ENCODE measurements around the gene SEMA3F.

The SEMA3F gene

DNA sequence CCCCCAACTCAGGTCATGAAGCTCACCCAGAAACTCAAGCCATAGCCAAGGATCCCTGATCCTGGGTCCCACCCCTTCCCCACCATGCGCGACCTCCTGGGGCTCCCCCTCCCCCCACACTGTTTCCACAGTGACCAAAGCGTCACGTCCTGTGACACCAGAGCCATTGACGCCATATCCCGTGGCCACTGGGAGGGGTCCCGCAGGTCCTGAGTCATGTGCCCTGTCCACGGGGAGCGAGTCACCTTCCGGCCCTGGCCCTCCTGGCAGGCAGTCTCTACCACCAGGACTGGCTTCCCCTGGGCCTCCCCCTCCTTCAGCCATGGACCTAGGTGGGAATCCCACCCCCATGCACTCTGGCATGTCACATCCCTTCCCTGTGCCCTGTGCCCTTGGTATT, 15.6 kb downstream of the SEMA3F start:
- DNase-seq (ENCODE audit: low read depth, low spot score) = peak; percentile 77

DNA sequence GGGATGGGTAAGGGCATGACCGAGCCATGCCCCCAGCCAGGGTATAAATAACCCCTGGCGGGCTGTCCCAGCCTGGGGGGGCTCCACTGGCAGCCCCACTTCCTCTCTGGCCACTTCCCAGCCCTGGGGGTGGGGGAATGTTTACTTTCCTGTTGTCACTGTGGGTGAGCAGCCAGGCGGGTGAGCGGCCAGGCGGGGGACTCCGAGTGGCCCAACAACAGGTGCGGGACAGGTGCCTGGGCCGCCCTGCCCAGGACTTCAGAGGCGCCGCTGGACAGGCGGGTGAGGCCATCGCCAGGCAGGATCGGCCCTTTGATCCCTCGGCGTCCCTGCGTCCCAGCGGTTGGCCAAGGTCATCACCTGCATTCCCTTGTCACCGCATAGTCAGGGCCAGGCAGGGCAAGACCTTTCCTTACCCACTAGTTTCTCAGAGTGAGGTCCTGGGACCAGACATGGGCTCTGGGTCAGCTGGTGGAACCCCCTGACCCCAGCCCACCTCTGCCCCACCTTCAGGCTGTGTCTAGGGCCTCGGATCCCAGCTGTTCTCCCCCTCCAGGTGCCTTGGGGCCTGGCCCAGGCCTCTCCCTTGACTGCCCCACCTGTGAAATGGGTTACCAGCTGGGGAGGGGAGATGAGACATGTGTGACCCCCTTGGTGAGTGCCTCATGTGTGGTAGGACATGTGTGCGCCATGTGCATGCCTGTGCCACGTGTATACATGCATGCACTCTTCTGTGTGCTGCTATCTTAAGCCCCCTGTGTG, 16.6 kb downstream of the SEMA3F start:
- DNase-seq (ENCODE audit: low read depth, low spot score) = no peak

GRCh38 chr3:50172626-50173220, 17.6 kb downstream of the SEMA3F start:
- no peak for DNase-seq (ENCODE audit: low read depth, low spot score)

GRCh38 chr3:50173685-50174516, 18.8 kb downstream of the SEMA3F start:
- DNase-seq (ENCODE audit: low read depth, low spot score) = no peak

GRCh38 chr3:50174517-50174895, 19.4 kb downstream of the SEMA3F start:
- DNase-seq (ENCODE audit: low read depth, low spot score) = no peak

DNA sequence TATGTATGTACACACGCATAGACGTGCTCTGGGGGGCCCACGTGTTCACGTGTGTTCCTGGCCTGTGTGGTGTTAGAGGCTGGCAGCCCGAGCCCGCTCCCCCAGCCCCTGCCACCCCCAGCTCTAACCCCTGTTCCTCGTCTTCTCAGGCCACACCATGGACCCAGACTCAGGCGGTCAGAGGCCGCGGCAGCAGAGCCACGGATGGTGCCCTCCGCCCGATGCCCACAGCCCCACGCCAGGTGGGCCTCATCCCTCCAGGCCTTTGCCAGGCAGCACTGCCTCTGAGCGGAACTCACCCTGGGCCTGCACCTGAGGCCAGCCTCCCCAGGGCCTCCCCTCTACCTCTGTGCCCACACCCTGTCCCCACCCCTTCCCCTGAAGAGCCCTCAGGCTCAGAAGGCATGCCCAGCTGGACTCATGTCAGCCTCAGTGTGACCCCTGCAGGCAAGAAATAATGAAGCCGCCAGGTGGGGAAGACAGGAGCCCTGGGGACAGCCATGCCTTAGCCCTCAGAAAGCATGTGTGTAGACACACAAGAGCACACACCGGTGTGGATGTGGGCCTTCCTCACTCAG, 19.9 kb downstream of the SEMA3F start:
- no peak for DNase-seq (ENCODE audit: low read depth, low spot score)

GRCh38 chr3:50177346-50177745, 22.2 kb downstream of the SEMA3F start:
- DNase-seq (ENCODE audit: low read depth, low spot score) = no peak

GRCh38 chr3:50179710-50180109, 24.6 kb downstream of the SEMA3F start:
- peak; percentile 38 for DNase-seq (ENCODE audit: low read depth, low spot score)

DNA sequence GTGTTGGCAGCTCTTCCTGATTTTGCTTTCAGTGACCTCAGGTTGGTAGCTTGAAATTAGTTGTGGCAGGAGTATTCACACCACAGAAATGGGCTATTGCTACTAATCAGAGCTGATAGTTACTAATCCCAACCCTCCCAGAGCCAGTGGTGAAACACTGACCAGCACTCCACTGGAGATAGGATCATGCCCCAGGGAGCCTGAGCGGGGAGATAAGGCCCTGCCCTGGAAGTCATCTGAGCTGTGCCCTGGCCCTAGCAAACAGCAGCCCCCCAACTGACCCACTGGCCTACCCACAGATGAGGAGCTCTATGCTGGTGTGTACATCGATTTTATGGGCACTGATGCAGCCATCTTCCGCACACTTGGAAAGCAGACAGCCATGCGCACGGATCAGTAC, 26.9 kb downstream of the SEMA3F start:
- no peak for DNase-seq (ENCODE audit: low read depth, low spot score)

DNA sequence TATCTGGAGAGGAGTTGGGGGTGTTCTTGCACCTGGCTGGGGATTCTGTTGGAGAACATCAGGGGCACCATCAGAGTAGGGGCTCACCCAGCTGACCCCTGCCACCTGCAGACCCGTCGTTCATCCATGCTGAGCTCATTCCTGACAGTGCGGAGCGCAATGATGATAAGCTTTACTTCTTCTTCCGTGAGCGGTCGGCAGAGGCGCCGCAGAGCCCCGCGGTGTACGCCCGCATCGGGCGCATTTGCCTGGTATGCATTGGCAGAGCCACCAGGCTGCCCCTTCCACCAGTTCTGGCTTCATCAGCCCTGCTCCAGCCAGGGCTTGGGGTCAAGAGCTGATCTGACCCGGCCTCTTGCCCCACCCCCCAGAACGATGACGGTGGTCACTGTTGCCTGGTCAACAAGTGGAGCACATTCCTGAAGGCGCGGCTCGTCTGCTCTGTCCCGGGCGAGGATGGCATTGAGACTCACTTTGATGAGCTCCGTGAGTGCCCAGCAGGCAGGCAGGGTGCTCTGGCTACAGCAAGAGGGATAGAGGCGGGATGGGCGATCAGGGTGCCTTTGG, 27.5 kb downstream of the SEMA3F start:
- DNase-seq (ENCODE audit: low read depth, low spot score) = no peak

- no peak for DNase-seq (ENCODE audit: low read depth, low spot score)
Observed at GRCh38 chr3:50183755-50184154, 28.6 kb downstream of the SEMA3F start.

DNA sequence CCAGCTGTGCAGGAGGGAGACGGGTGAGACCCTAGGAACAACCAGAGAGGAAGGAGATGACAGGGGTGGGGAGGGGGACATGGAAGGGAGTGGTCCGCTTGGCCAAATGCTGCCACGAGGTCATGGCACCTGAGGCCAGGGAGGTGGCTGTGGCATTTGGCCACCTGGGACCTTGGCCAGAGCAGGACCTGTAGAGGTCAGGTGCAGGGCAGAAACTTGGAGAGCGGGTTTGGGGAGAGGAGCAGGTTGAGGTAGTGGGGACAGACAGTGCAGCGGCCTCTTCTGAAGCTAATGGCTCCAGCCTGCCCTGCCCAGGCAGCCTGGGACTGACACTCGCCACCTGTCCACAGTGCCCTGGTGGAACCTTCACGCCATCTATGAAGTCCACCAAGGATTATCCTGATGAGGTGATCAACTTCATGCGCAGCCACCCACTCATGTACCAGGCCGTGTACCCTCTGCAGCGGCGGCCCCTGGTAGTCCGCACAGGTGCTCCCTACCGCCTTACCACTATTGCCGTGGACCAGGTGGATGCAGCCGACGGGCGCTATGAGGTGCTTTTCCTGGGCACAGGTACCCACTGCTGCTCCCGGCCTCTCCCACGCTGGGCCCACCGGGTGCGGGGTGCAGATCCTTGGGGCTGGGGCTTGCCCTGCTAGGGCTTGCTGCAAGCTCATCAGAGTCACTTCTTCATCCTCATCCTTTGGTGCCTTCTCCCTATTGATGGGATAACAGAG, 29.3 kb downstream of the SEMA3F start:
- DNase-seq (ENCODE audit: low read depth, low spot score) = no peak

DNA sequence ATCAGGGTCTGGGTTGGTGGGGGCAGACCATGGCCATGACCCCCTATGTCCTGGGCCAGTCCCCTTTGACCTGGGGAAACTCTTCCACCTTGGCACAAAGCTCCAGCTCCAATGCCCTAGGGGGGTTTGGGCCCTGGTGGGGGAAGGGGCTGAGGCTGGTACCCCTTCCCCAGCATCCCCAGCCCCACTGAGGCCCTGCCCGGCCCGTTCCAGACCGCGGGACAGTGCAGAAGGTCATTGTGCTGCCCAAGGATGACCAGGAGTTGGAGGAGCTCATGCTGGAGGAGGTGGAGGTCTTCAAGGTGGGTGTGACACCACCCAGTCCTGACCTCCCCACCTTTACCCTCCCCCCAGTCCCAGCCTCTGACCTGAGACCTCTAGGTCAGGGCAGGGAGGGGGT, 30.1 kb downstream of the SEMA3F start:
- no peak for DNase-seq (ENCODE audit: low read depth, low spot score)

DNA sequence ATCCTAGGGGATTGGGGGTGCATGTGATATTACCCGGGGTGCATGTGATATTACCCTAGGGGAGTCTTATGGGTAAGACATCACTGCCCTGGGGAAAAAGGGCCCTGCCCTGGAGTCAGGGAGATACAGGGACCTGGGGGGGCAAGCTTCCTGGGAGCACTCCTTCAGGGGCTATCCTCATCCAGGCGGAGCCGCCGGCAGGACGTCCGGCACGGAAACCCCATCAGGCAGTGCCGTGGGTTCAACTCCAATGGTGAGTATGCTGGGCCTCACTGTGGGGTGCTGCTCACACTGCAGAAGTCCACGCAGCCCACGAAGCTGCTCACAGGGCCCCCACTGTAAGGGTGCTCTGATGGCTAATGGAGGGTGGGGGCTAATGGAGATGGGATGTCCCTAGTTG, 31.0 kb downstream of the SEMA3F start:
- no peak for DNase-seq (ENCODE audit: low read depth, low spot score)

DNA sequence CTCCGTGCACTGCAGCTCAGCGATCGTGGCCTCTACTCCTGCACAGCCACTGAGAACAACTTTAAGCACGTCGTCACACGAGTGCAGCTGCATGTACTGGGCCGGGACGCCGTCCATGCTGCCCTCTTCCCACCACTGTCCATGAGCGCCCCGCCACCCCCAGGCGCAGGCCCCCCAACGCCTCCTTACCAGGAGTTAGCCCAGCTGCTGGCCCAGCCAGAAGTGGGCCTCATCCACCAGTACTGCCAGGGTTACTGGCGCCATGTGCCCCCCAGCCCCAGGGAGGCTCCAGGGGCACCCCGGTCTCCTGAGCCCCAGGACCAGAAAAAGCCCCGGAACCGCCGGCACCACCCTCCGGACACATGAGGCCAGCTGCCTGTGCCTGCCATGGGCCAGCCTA, 32.6 kb downstream of the SEMA3F start:
- DNase-seq (ENCODE audit: low read depth, low spot score) = no peak

DNA sequence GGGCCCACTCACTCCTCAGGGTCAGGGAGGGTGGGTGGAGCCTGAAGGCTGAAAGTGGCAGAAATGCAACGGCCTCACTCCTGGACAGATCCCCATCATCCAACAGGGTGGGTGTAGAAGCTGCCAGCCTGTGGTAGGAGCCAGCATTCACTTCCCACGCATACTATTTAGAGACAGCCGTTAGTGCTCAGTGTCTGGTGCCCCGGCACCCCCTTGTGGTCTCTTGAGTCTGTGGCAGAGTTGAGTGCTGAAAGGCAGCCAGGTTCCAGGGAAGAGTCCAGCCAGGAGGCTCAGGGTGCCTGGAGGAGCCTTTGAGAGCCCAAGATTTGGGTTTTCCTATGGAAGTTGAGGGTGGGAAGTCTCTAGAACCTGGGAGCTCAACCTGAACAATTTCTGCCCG, 34.1 kb downstream of the SEMA3F start:
- DNase-seq (ENCODE audit: low read depth, low spot score) = peak; percentile 93

GRCh38 chr3:50189989-50190388, 34.9 kb downstream of the SEMA3F start:
- no peak for DNase-seq (ENCODE audit: low read depth, low spot score)

- DNase-seq (ENCODE audit: low read depth, low spot score) = no peak
Observed at GRCh38 chr3:50190936-50191660, 36.0 kb downstream of the SEMA3F start, which contains the start of gene GNAT1. GNAT1 (plus strand) TSS chr3:50191610; CDS start chr3:50191726, 116 bp downstream.

- DNase-seq (ENCODE audit: low read depth, low spot score) = no peak
Observed at GRCh38 chr3:50192124-50192523, 37.0 kb downstream of the SEMA3F start.

DNA sequence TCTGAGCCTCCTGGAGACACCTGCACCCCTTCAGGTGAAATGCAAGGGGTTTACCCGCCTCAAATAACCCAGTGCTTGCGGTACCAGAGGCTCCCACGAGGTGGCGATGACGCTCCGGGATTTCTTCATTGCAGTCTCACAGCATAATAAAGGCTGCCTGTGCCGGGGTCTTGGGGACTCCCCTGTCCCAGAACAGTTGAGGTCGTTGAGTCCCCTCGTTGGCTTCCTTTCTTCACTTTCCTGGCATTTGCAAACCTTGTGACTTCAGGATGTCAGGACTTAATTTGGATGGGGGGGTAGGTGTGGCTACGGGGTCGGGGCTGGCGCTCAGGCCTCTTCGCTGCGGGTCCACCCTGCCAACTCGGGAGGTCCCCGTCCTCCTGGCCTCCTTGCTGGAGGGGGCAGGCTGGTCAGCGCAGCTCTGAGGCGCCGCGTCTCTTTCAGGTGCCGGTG, 37.6 kb downstream of the SEMA3F start:
- DNase-seq (ENCODE audit: low read depth, low spot score) = peak; percentile 78

Measured in astrocyte of the hippocampus (primary cell).